Loucy (cell line): ENCODE measurements around the gene EFCAB12.

Source experiments
- H2AFZ ChIP-seq: fragments of 200-600 bp; sonication (generic); 2 replicates; pipeline ENCODE4 v1.6.0; 2016; ENCODE audit warnings: antibody characterized with exemption, mild to moderate bottlenecking, low read length, moderate library complexity
- H3F3A ChIP-seq: fragments of 200-600 bp; 2 replicates; pipeline ENCODE4 v1.6.0; 2016; ENCODE audit warnings: antibody characterized with exemption, low read depth, mild to moderate bottlenecking
- H3K27me3 ChIP-seq: fragments of 200-600 bp; sonication (generic); 2 replicates; pipeline ENCODE4 v1.6.1; 2014; ENCODE audit warnings: low read length, mild to moderate bottlenecking; ENCODE audit not compliant: insufficient read depth, poor library complexity, severe bottlenecking
- H3K36me3 ChIP-seq: fragments of 200-600 bp; sonication (generic); 2 replicates; pipeline ENCODE4 v1.6.1; 2016; ENCODE audit warnings: low read length; ENCODE audit not compliant: insufficient read depth
- H3K4me1 ChIP-seq: fragments of 200-600 bp; sonication (generic); 2 replicates; pipeline ENCODE4 v1.5.1; 2014; ENCODE audit warnings: low read length, mild to moderate bottlenecking; ENCODE audit not compliant: insufficient read depth, poor library complexity, severe bottlenecking
- H3K4me2 ChIP-seq: fragments of 200-600 bp; sonication (generic); 2 replicates; pipeline ENCODE4 v1.6.0; 2014; ENCODE audit warnings: antibody characterized with exemption, low read length, low read depth, mild to moderate bottlenecking; ENCODE audit not compliant: poor library complexity, severe bottlenecking
- H3K4me3 ChIP-seq: fragments of 200-600 bp; sonication (generic); 2 replicates; pipeline ENCODE4 v1.5.1; 2014; ENCODE audit warnings: low read length, mild to moderate bottlenecking, mixed read lengths; ENCODE audit not compliant: poor library complexity, severe bottlenecking
- H3K79me2 ChIP-seq: fragments of 200-600 bp; sonication (generic); 2 replicates; pipeline ENCODE4 v1.6.1; 2014; ENCODE audit warnings: low read length; ENCODE audit not compliant: insufficient read depth
- H3K9ac ChIP-seq: fragments of 200-600 bp; sonication (generic); 2 replicates; pipeline ENCODE4 v1.6.0; 2014; ENCODE audit warnings: mild to moderate bottlenecking, low read depth, low read length, moderate library complexity; ENCODE audit not compliant: poor library complexity, severe bottlenecking
- H3K9me2 ChIP-seq: fragments of 200-600 bp; sonication (generic); replicated peaks from 2 replicates; pipeline ENCODE4 v1.6.1; 2016; ENCODE audit warnings: low read depth, low read length, mixed read lengths
- H3K9me3 ChIP-seq: fragments of 200-600 bp; sonication (generic); 2 replicates; pipeline ENCODE4 v1.6.1; 2014; ENCODE audit warnings: mild to moderate bottlenecking, antibody characterized with exemption, low read length, low read depth; ENCODE audit not compliant: insufficient read depth
- H4K20me1 ChIP-seq: fragments of 200-600 bp; sonication (generic); 2 replicates; pipeline ENCODE4 v1.6.0; 2014; ENCODE audit warnings: antibody characterized with exemption, low read length, mild to moderate bottlenecking; ENCODE audit not compliant: insufficient read depth, poor library complexity, severe bottlenecking
- EZH2phosphoT487 ChIP-seq: fragments of 200-600 bp; IDR thresholded peaks from 2 replicates; pipeline ENCODE4 v1.6.1; 2018; ENCODE audit warnings: antibody characterized with exemption, mild to moderate bottlenecking, moderate library complexity, borderline replicate concordance
- TF ChIP-seq, protein P1 (sequence below): fragments of 200-600 bp; sonication (generic); conservative IDR thresholded peaks from 2 replicates; pipeline ENCODE4 v1.5.1; 2014; ENCODE audit warnings: mild to moderate bottlenecking, antibody characterized with exemption, low read length

The EFCAB12 gene

GRCh38 chr3:129428376-129429079, at the start of gene EFCAB12:
TSS of gene EFCAB12 (minus strand) at chr3:129428636. CDS start at chr3:129428488, 148 bp downstream.
- Histone ChIP-seq H2AFZ (no peak within 1 kb of the TSS), H3K36me3 (peaks cover 25% of the 10 kb centered on the region), H3K4me2 (no peak within 1 kb of the TSS), H3K79me2 (no peaks in the 10 kb centered on the region), H3K9me2 (no peaks in the 10 kb centered on the region), H3K4me1 (peaks cover 17% of the 10 kb centered on the region), H3F3A (no peaks in the 10 kb centered on the region), H3K9ac (no peak within 1 kb of the TSS), H3K27me3 (no peaks in the 10 kb centered on the region), H4K20me1 (no peaks in the 10 kb centered on the region), H3K9me3 (no peaks in the 10 kb centered on the region), H3K4me3 (no peak within 1 kb of the TSS)
- no peak for TF ChIP-seq EZH2phosphoT487
- TF ChIP-seq, protein P1, sequence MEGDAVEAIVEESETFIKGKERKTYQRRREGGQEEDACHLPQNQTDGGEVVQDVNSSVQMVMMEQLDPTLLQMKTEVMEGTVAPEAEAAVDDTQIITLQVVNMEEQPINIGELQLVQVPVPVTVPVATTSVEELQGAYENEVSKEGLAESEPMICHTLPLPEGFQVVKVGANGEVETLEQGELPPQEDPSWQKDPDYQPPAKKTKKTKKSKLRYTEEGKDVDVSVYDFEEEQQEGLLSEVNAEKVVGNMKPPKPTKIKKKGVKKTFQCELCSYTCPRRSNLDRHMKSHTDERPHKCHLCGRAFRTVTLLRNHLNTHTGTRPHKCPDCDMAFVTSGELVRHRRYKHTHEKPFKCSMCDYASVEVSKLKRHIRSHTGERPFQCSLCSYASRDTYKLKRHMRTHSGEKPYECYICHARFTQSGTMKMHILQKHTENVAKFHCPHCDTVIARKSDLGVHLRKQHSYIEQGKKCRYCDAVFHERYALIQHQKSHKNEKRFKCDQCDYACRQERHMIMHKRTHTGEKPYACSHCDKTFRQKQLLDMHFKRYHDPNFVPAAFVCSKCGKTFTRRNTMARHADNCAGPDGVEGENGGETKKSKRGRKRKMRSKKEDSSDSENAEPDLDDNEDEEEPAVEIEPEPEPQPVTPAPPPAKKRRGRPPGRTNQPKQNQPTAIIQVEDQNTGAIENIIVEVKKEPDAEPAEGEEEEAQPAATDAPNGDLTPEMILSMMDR: no peak

DNA sequence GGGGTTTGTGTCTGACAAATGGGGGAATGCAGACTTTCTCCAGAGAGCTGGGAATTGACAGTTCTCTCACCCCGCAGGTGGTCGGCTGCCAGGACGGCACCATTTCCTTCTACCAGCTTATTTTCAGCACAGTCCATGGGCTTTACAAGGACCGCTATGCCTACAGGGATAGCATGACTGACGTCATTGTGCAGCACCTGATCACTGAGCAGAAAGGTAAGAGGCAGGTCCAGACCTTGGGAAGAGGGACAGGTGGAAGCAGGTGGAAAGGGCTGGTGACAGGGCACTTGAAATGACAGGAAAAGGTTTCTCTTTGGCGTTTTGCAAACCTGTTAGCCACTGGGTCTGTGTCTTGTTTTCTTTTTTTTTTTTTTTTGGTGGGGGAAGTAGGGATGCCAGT, 48.1 kb upstream of the EFCAB12 start:
- Histone ChIP-seq H3F3A (no peaks in the 10 kb centered on the region), H3K9me2 (no peaks in the 10 kb centered on the region), H3K4me1 (peaks cover 1% of the 10 kb centered on the region), H3K9ac (no peak overlapping the region), H3K79me2 (no peaks in the 10 kb centered on the region), H2AFZ (no peak overlapping the region), H3K27me3 (no peaks in the 10 kb centered on the region), H3K4me2 (no peak overlapping the region), H4K20me1 (no peaks in the 10 kb centered on the region), H3K4me3 (no peak overlapping the region), H3K9me3 (no peaks in the 10 kb centered on the region), H3K36me3 (peaks cover 28% of the 10 kb centered on the region; the same call in 1 of the 2 replicates)
- TF ChIP-seq, protein P1: no peak
- TF ChIP-seq EZH2phosphoT487: no peak

GRCh38 chr3:129475863-129476262, 47.4 kb upstream of the EFCAB12 start:
- Histone ChIP-seq H2AFZ (no peak overlapping the region), H3K36me3 (peaks cover 26% of the 10 kb centered on the region; the same call in 1 of the 2 replicates), H3K9me2 (no peaks in the 10 kb centered on the region), H3K79me2 (no peaks in the 10 kb centered on the region), H3K27me3 (no peaks in the 10 kb centered on the region), H4K20me1 (no peaks in the 10 kb centered on the region), H3K9ac (no peak overlapping the region), H3K4me1 (peaks cover 7% of the 10 kb centered on the region), H3K9me3 (no peaks in the 10 kb centered on the region), H3K4me2 (no peak overlapping the region), H3K4me3 (no peak overlapping the region), H3F3A (no peaks in the 10 kb centered on the region)
- no peak for TF ChIP-seq EZH2phosphoT487
